BE2C (cell line): ENCODE measurements around the gene CNNM2.

Experiments
- DNase-seq: peaks from one replicate; pipeline ENCODE4 v3.0.0-alpha.2; 2020
- H3K27me3 ChIP-seq: fragments of 250-450 bp; sonication (Bioruptor Pico); 2 replicates; pipeline ENCODE4 v1.5.1; 2020; ENCODE audit warnings: mild to moderate bottlenecking
- H3K36me3 ChIP-seq: fragments of 250-450 bp; sonication (Bioruptor Pico); 2 replicates; pipeline ENCODE4 v1.5.1; 2020; ENCODE audit warnings: mild to moderate bottlenecking
- H3K4me1 ChIP-seq: fragments of 250-450 bp; sonication (Bioruptor Pico); 2 replicates; pipeline ENCODE4 v1.5.1; 2020
- H3K4me3 ChIP-seq: 2 replicates; pipeline ENCODE4 v1.5.1; 2011; ENCODE audit warnings: low read depth, low read length
- H3K9me3 ChIP-seq: fragments of 250-450 bp; sonication (Bioruptor Pico); 2 replicates; pipeline ENCODE4 v1.5.1; 2020
- TF ChIP-seq, protein P1 (sequence below): IDR thresholded peaks from 2 replicates; pipeline ENCODE4 v1.5.1; 2012; ENCODE audit warnings: mild to moderate bottlenecking, low read depth, low read length

Gene CNNM2

GRCh38 chr10:103078309-103078615, 160.2 kb downstream of the CNNM2 start:
- no peak overlapping the region for H3K4me3 ChIP-seq
- no peaks in the 10 kb centered on the region; the same call in 1 of the 2 replicates for H3K36me3 ChIP-seq
- H3K9me3 ChIP-seq = no peaks in the 10 kb centered on the region

GRCh38 chr10:103078676-103079075, 160.6 kb downstream of the CNNM2 start:
- Histone ChIP-seq H3K27me3 (no peaks in the 10 kb centered on the region), H3K4me3 (no peak overlapping the region), H3K36me3 (no peaks in the 10 kb centered on the region; the same call in 1 of the 2 replicates), H3K9me3 (no peaks in the 10 kb centered on the region), H3K4me1 (no peaks in the 10 kb centered on the region)
- TF ChIP-seq, protein P1, sequence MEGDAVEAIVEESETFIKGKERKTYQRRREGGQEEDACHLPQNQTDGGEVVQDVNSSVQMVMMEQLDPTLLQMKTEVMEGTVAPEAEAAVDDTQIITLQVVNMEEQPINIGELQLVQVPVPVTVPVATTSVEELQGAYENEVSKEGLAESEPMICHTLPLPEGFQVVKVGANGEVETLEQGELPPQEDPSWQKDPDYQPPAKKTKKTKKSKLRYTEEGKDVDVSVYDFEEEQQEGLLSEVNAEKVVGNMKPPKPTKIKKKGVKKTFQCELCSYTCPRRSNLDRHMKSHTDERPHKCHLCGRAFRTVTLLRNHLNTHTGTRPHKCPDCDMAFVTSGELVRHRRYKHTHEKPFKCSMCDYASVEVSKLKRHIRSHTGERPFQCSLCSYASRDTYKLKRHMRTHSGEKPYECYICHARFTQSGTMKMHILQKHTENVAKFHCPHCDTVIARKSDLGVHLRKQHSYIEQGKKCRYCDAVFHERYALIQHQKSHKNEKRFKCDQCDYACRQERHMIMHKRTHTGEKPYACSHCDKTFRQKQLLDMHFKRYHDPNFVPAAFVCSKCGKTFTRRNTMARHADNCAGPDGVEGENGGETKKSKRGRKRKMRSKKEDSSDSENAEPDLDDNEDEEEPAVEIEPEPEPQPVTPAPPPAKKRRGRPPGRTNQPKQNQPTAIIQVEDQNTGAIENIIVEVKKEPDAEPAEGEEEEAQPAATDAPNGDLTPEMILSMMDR = no peak
- DNase-seq = no peak

More at GRCh38 chr10:103078309-103078615, 160.2 kb downstream of the CNNM2 start:
- TF ChIP-seq, protein P1 = no peak
- no peak for DNase-seq
- Histone ChIP-seq H3K27me3 (no peaks in the 10 kb centered on the region), H3K4me1 (no peaks in the 10 kb centered on the region)

- TF ChIP-seq, protein P1 = no peak
- Histone ChIP-seq H3K36me3 (no peaks in the 10 kb centered on the region; the same call in 1 of the 2 replicates), H3K4me1 (no peaks in the 10 kb centered on the region), H3K9me3 (no peaks in the 10 kb centered on the region), H3K4me3 (no peak overlapping the region), H3K27me3 (no peaks in the 10 kb centered on the region)
- DNase-seq = no peak
Observed at GRCh38 chr10:103079100-103079499, 161.0 kb downstream of the CNNM2 start.

DNA sequence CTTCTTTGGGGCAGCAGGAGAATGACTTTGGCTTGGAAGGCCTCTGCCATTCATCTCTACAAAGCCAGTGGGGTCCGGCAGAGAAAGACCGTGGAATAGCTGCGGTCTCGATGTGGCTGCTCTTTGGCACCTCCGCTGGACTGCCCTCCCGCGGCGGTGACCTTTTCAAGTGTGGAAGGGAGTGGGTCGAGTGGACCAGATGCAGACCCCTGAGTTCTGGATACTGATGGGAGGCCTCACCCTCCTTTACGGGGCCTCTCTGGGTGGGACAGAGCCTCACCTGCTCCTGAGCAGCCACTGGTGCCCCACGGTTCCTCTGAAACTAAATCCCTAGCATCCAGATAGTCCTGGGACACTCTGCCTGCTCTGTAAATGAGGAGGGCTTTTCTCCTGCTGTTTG, 161.9 kb downstream of the CNNM2 start:
- TF ChIP-seq, protein P1 = no peak
- H3K4me1 ChIP-seq = no peaks in the 10 kb centered on the region
- no peak overlapping the region for H3K4me3 ChIP-seq
- DNase-seq = no peak
- H3K9me3 ChIP-seq = no peaks in the 10 kb centered on the region
- H3K36me3 ChIP-seq = no peaks in the 10 kb centered on the region; the same call in 1 of the 2 replicates
- H3K27me3 ChIP-seq = no peaks in the 10 kb centered on the region

DNA sequence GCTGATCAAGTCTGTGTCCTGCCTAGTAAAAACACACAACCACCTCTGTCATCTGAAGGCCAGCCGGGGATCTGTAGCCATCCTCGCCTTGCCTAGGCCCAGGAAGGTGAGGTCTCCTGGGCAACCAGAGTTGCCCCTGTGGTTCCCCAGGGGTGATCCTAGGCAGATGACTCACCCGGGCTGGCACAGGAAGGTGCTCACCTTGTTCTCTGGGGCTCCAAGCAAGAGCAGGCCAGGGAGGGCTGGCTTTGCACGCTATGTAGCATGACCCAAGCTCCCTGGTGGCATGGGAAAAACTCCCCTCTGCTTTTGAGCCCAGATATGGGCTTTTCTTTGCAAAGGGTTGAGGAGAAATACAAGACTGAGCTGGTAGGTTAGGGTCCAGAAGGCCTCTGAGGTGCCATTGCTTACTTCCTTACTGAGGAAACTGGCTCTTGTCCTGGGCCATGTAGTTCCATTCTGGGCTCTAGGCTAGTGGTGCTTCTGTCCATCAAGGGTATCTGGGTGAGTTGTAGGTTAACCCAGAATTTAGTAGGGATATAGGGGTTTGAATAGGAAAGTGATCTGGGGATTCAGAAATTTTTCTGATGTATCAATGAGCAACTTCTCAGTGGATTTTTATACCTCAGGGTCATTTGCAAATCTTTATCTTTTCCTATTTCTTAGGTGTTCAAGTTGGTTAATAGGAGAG, 162.9 kb downstream of the CNNM2 start:
- no peak for DNase-seq
- H3K36me3 ChIP-seq = peaks cover 4% of the 10 kb centered on the region
- TF ChIP-seq, protein P1 = no peak
- no peak overlapping the region for H3K4me3 ChIP-seq
- H3K9me3 ChIP-seq = no peaks in the 10 kb centered on the region
- H3K4me1 ChIP-seq = no peaks in the 10 kb centered on the region
- H3K27me3 ChIP-seq = no peaks in the 10 kb centered on the region

DNA sequence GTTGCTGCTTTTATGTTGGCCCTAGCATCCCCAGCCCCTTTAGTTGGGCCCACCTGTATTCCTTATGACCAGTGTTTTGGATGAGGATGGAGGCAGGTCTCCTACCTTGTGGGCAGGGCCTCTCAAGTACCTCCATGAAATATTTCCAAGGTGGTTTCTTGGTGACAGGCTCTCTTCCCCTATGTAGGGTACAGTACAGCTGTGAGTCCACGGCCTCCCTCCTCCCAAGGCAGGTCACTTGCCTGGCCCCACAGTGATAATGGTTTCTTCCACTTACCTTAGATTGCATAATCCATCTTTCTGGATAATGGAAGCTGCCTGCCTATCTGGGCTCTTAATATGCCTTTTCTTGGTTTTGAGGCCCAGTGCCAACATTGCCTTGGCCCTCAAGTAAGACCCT, 164.6 kb downstream of the CNNM2 start:
- TF ChIP-seq, protein P1 = no peak
- H3K36me3 ChIP-seq = peaks cover 4% of the 10 kb centered on the region

More for the DNA sequence above, 164.6 kb downstream of the CNNM2 start:
- Histone ChIP-seq H3K9me3 (no peaks in the 10 kb centered on the region), H3K27me3 (no peaks in the 10 kb centered on the region), H3K4me1 (no peaks in the 10 kb centered on the region), H3K4me3 (no peak overlapping the region)
- DNase-seq = no peak
